GM21367 (cell line): Measurements from ENCODE around the gene COL4A5.
"Not testable (repeated sequence)": the region's sequence is repeated elsewhere in the genome, so short reads cannot be mapped to it uniquely, and the experiment has no call there.

Source experiments
- ATAC-seq: cut with Tn5 transposase; IDR thresholded peaks from one replicate; pipeline ENCODE4 v1.9.1; 2021; ENCODE audit not compliant: unreplicated experiment

The COL4A5 gene

DNA sequence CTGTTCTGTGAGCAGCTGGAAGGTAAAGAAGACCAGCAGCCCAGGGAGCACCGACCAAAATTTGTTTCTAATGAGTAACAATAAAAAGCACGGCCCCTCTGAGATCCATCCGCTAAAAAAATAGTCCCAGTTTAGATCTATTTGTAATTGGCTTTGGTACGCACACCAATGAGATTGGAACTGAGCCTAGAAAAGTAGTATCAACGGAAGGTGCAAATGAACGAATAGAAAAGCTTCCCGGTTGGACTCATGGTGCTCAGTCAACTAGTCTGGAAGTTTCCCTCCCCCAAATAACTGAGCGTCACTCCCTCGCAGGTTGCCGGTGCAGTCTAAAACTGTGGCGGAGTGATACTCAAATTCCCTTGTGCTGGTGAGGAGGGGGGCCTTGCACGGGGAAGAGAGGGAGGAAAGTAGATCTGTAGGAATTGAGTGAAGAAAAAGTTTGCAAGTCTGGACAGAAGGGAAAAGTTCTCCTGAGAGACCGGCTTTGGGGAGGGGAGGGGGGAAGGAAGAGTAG lies at the start of gene COL4A5:
TSS of gene COL4A5 (plus strand) at position 413 of the 517 bp plus-strand sequence. CDS start 288 bp downstream, outside the sequence.
- no peak for ATAC-seq

DNA sequence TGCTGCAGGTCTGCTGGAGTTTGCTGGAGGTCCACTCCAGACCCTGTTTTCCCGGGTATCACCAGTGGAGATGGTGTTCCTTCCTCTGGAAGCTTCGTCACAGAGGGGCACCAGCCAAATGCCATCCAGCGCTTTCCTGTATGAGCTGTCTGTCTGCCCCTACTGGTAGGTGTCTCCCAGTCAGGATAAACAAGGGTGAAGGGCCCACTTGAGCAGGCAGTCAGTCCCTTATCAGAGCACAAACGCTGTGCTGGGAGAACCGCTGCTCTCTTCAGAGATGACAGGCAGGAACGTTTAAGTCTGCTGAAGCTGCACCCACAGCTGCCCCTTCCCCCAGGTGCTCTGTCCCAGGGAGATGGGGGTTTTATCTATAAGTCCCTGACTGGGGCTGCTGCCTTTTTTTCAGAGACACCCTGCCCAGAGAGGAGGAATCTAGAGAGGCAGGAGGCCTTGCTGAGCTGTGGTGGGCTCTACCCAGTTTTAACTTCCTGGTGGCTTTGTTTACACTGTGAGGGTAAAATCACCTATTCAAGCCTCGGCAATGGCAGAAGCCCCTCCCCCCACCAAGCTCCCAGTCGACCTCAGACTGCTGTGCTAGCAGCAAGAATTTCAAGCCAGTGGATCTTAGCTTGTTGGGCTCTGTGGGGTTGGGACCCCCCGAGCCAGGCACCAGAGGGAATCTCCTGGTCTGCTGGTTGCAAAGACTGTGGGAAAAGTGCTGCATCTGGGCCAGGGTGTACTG lies 48.5 kb upstream of the COL4A5 start:
- ATAC-seq, result not testable (repeated sequence)

DNA sequence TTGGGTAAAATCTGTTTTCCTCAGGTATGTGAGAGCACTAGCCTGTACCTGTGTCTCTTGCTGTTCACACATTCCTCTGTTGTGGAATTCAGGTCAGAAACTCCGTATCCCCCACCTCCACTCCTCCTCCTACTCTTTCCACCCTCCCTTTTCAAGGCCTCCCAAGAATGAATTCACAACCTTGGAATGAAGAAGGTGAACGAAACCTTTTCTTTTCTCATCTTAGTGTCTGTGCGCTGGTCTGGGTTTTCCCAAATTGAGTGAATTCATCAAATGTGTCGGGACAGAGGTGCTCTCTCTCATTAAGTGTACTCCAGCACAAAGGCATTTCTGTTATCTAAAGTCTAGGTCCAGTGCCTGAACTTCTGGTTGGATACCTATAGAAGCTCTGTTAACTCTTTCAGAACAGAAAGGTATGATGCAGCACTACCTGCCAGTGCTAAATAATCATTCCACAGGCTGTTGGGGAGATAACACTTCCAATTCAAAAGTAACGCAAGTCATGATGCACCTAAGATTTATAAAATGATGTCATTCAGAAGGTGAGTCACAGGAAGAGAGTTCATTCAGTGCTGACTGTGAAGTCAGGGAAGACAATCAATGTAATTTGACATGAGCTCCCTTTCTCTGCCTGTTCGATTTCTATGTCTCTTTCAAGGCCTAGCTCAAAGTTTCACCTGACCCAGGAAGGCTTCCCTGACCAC lies 43.3 kb upstream of the COL4A5 start:
- ATAC-seq, result no peak

DNA sequence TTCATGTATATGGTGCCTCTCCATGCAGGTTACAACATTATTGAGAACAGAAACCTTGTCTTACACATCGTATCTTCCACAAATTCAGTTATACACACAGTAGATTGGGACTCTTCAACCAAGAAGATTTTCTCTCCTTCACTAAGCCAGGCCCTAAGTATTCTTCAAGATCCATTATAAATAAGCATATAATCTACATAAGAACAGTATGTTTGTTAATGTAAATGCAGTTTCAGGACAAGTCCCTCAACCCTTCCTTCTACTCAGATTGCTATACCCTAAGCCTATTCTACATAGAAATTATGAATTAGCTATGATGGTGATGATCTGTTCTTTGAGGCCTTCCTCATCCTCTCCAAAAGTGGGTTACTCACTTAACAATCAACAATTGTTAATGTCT lies 42.7 kb upstream of the COL4A5 start:
- no peak for ATAC-seq

DNA sequence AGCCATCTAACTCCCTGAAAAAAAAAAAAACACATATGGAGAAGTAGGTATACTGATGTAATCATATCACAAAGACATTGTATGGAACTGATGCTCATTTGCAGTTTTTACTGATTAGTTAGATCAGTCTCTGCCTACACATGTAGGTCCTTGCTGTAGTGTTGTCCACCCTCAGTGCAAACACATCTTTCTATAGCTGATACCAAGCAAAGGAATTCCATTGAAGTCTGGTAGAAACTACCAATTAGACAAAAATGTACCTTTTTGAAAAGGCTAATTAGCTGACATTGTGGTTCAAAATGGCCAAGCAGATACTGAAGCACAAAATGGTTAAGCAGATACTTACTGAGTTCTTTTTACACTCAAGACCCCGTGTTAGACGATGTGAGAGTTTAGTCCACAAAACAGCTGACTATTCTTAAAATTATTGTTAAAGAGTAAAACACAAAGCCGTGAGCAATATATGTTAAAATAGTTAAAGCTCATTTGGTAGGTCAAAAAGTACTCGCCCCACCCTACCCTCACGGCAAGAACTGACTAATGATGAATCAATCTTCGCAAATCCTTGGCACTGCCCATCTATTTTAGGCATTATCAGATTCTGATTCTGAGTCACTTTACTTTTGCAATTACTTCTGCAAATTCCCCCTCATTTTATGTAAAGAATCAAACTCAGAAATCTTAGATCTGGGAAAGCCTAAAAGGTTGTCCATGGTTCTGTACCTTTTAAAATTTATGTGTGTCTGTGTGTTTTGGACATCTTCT lies 41.8 kb upstream of the COL4A5 start:
- ATAC-seq, result no peak

DNA sequence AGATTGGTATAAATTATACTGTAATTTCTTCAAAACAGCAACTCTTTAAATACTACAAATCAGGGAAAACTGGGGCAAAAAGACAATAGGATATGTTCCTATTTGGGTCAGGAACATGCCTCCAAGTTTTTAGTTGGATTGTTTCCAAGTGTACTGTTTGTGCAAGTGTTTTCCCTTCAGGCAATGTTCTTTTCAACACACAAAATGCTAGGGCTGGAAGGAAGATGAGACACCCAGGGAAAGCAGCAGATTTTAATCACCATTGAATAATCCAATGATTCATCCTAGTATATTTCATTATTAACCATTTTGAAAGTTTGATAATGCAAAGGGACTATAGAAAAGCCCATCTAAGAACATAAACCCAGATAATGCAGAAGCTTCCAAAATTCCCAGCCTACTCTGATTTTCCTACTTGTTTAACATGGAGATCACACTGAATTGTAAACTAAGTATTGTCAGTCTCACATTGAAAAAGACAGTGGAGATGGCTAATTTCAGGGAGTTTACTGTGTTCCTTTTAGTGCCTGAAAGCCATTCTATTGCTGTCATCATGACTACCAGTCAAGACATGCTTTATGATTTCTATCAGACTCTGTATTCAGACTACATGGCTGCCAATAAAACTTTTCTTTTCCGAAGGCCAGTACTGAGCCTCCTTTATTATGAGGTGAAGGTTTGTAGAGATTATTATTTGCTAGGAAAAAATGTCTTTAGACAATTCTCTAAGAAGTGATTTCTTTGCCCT lies 40.0 kb upstream of the COL4A5 start:
- no peak for ATAC-seq

DNA sequence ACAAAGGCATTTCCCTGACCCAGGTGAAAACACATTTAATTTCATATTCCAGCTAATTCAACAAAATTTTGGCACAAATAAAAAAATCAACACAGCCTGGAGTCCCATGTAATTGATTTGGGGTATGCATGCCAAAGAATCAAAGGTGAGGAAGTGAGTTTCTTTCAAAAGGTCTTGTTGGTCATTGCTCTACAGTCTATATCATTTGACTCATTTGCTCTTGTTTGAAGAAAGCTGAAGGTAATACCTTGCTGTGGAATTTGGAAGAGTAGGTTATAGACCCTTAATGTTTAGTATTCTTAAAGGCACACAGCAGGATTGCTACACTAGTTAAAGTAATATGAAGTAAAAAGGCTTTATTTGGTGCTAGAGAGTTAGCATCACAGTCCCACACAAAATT lies 26.9 kb upstream of the COL4A5 start:
- no peak for ATAC-seq

DNA sequence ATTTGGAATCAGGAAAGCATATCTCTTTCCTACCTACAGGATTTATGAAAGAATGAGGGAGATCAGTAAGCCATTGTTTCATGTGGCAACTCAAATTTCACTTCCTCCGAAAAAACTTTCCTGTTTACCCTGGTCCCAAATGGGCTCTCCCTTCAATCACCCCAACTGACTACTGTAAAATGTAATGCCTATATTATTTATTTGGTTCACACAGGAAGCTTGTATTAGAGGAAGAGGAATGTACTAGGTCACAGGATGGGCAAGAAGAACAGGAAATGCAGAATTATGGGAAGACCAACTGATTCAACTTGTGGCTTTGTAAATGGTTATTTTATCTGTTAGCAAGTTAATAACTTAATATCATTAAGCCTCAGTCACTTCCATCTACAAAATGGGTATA lies 24.5 kb upstream of the COL4A5 start:
- no peak for ATAC-seq

DNA sequence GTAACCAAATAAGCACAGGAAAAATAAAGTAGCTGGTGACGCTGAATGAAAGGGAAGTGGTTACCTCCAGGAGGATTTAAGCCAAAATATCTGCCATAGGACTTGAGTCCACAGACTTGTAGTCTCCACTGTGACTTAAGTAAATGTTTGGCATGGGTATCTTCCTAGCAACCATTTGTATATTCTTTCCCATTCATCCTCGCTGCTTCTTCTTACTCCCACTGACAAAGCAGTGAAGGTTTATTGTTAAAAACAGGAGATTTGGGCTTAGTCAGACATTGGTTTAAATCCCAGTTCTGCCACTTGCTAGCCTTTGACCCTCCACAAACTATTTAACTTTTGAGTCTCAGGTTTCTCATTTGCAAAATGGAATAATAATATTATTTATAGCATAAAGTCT lies 23.7 kb upstream of the COL4A5 start:
- ATAC-seq, result no peak

DNA sequence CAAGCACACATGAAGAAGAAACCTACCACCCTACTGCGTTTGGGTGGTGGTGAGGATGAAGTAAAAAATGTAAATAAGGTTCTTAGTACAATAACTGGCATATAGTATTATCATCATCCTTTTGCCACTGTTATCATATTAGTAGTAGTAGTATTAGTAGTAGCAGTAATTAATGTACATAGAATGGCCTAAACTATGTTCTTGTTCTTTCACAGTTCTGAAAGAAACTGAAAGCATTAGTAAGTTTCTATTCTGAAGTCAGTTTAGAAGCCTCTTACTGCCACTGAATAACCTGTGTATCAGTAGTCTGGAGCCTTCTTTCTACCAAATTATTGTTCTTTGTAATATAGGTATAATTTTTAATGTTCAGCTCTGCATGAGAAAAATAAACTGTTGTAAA lies 22.4 kb upstream of the COL4A5 start:
- ATAC-seq, result no peak

DNA sequence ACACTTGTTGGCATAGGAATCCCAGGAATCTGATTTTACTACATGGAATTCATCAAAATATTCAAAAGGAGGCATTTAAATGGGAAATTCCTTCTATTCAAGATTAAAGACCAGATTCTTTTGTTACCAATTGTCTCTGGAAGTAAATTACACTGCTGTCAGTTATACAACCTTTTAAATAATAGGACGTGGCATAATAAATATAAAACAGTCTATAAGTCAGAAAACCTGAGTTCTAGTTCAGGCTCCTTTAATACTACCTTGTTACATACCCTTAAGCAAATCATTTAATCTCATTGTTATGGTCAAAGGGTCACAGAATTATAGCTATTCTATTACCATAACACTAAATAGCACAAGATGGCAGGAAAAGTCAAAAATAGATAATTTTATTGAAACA lies 20.2 kb upstream of the COL4A5 start:
- no peak for ATAC-seq

DNA sequence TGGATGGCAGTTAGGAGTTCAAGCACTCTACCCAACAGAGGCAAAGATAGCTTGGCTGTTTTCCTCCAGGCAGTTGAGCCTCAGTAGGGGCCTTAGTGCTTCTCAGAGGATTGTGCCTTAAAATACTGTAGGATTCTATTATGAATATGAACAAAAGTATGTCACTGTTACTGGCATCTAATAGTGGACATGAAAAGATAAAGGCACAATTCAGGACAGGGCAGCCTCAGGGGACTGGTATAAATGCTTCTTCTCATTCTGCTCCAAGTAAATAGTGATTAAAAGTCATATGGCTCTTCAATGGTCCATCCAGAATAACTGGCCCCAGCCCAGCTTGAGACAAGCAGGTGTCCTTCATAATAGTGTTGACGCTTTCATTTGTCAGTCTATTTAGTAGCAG lies 19.2 kb upstream of the COL4A5 start:
- ATAC-seq, result no peak

DNA sequence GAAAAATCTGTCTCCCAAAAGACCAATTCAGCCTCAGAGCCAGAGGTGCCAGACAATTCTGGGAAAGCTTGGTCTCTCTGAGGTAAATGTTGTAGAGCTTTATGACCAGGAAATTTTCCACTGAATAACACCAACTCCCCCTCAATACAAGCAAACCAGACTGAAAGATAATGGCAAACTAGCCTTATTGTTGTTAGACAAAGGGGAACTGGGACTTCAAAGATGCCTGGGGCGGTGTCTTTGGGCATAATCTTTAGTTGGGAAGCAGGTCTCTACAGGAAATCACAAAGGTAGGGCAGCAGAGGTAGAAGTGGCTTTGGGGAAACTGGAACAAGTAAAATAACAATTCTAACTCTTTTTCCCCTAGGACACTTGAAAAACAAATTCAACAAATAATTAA lies 13.4 kb upstream of the COL4A5 start:
- ATAC-seq, result no peak

DNA sequence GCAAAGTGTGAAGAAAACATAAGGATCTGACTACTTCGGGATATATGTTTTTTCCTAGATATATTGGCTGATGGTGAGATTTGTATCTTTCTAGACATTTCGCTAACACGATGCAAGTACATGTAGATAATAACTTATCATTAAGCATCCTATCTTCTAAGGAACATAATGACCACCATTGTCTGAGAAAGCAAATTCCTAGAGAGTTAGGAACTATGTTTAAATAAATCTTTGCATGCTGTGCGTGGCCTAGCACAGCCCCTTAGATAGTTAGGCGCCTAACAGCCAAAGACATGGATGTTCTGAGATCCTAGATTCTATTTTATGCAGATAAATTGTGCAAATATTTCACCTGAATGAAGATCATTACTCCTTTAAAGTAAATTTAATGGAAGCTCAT lies 4.4 kb upstream of the COL4A5 start:
- ATAC-seq, result no peak

DNA sequence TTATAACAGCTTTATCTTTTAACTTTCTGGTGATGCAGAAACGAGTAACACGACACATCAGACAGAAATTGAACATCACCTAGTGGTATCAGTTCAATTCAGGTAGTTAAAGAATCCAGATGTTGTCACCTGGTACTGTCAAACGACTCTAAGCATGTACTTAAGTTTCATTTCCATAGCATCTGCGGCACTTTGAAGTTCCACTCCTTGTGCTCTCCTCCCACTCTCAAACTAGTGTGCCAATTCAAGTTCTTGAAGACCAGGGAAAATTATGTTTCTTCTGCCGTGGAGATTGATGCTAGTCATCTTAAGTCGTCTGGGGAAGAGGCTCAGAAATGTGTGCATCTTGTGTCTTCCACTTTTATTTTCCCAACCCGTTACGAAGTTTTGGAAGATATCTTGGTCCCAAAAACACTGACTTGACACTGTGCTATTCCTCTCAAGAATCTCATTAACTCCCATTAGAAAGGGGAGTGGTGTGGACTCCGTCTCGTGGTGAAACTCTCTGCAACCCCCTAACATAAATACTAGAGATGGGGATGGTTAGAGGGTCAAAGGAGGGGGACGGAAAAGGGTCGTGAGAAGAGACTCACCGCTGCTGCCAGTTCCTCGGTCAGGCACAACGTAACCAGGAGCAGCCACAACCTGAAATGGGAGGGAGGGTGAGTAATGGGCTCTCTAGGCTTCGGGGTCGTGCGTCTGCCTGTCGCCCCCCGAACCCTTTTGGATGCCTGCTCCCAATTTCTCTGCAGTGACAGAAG lies 2.1 kb upstream of the COL4A5 start:
- ATAC-seq, result no peak

DNA sequence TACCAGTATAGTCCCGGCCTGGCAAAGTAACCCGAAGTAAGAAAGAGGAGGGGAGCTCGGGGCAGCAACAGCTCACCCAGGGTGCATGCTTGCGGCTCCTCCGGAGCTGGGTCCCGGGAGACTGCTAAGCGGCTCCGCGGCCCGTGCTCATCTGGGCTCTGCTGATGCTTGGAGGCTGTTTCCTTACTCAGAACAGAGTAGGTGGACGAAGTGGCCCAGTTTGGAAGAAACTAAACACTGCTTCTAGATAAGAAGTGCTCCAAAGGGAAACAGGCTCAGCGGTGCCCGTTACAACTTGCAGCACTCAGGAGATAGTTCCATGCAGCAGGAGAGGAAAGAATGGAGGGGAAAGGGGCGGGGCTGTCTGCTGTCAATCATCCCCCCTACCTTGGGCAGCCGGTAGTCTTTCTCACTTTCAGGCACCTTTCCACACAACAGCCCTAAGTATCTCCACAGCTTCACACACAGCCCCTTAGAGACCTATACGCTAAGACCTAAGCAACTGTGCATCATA lies 1.5 kb upstream of the COL4A5 start, which contains the start of gene COL4A6:
TSS of gene COL4A6 (minus strand) at position 313 of the 514 bp plus-strand sequence. CDS start at position 87, 226 bp downstream.
- no peak for ATAC-seq

DNA sequence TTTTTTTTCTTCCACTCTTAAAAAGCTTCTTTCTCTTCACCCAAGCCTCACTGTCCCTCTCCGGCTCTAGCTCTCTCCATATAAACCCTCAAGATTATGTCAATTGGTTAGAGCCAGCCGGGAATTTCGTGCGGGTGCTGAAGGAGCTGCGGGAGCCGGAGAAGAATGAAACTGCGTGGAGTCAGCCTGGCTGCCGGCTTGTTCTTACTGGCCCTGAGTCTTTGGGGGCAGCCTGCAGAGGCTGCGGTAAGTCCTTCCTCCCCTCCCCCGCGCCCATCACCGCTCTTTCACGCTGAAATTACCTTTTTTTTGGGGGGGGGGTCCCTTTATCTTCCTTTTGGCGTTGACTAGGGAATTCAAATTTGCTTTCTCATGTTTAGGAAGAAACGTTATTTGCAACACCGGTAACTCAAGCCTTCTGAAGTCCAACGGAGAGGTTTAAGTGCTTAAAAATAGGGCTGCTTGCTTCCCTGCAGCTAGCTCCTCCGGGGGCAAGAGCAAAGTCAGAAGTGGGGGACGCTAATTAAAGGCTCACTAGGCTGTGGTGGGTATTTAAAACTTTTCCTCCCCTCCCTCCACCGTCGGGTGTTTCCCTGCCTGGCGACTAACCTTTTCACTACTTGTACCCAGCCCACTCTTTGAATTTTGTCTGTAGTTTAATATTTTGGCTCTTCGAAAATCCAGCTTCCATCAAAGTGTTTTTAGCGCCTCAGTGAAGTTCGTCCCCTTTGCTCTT lies 491 bp downstream of the COL4A5 start:
- ATAC-seq, result no peak

DNA sequence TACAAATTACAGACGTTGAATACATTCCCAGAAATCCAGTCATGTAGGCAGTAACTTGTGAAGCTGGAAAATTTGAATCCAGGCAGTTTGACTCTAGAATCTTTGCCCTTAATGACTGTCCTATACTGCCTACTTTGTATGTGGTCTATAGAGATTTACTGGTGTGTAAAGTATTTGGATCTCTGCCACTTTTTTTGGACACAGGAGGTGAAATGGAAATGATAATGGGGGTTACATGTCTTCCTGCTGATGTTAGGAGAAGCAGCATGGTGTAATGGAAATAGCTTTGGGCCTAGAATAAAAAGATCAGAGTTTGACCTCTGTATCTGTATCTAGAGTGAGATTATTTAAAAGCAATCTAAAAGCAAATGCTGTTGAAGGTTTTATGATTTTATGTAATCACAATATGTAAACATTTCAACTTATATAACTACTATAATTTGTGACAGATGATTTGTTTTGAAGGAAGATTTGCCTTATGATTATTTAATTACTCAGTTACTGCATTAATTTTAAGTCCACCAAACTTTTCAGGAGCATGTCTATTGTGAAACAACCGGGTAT lies 3.3 kb downstream of the COL4A5 start:
- no peak for ATAC-seq

DNA sequence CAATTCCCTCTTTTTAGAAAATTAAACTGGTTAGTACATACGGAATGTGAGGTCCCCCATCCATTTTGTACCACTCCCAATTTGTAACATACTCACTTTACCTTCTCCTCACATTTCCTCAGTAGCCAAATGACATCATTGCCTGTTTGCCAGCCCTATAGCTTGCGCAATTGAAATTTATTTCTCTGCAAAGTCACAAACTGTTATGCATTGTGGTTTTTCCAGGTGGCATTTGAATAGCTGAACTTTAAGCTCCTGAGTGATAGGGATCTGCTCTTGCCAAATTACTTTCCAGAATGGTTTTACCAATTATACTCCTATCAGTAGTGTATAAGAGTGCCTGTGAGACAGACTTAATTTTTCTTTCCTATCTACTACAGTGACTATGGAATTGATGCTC lies 7.7 kb downstream of the COL4A5 start:
- ATAC-seq, result no peak
